CD4-positive, alpha-beta T cell (primary cell): ENCODE data around the gene DTX3L. TPM values are rescaled to one million over a fixed set of nuclear protein-coding genes. Genes with fewer than 3 reads are reported as not detected.

ENCODE experiments used
- ATAC-seq: fragments of 200-7000 bp; cut with Tn5 transposase; one replicate; pipeline ENCODE4 v1.10.0; 2022; ENCODE audit warnings: mild to moderate bottlenecking; ENCODE audit not compliant: poor library complexity
- CTCF ChIA-PET: fragments of 350-600 bp; sonication (Branson Sonifier 250); formaldehyde crosslinking; loops from one replicate; lab custom pipeline; 2021; ENCODE audit warnings: antibody characterized with exemption, inconsistent platforms; lab: Charles Lee
- POLR2A ChIA-PET: fragments of 350-600 bp; sonication (Branson Sonifier 250); formaldehyde crosslinking; loops from one replicate; lab custom pipeline; 2021; ENCODE audit warnings: antibody characterized with exemption, inconsistent platforms; lab: Charles Lee
- DNase-seq, 14 experiments: peaks; one replicate each; pipeline ENCODE4 v3.0.0-alpha.2; 2013 to 2020; ENCODE audit warnings: mixed read lengths in 2 of 14
- H3K27ac ChIP-seq, 2 donors: one replicate each; pipeline versions ENCODE4 v1.5.1 to v1.7.0; 2013; ENCODE audit warnings: low read length in 2 of 2, low read depth in 1 of 2, mild to moderate bottlenecking in 1 of 2
- H3K27me3 ChIP-seq, 2 experiments: 1 replicate in 1 of 2; 2 replicates in 1 of 2; pipeline versions ENCODE4 v1.6.1 to v1.7.0; 2013; ENCODE audit warnings: low read length in 2 of 2, control low read depth in 1 of 2, mild to moderate bottlenecking in 1 of 2, moderate library complexity in 1 of 2; ENCODE audit not compliant: insufficient read depth in 2 of 2, control insufficient read depth in 1 of 2
- H3K36me3 ChIP-seq: one replicate; pipeline ENCODE4 v1.6.1; 2013; ENCODE audit warnings: low read length, control low read depth; ENCODE audit not compliant: insufficient read depth
- H3K4me1 ChIP-seq: one replicate; pipeline ENCODE4 v1.6.1; 2013; ENCODE audit warnings: low read length, control low read depth; ENCODE audit not compliant: insufficient read depth
- H3K4me3 ChIP-seq: one replicate; pipeline ENCODE4 v1.5.1; 2013; ENCODE audit warnings: mild to moderate bottlenecking, low read length, moderate library complexity
- H3K9me3 ChIP-seq, 2 experiments: 1 replicate in 1 of 2; 2 replicates in 1 of 2; pipeline versions ENCODE4 v1.6.1 to v1.7.0; 2013; ENCODE audit warnings: low read length in 2 of 2, mild to moderate bottlenecking in 2 of 2, control low read depth in 1 of 2, moderate library complexity in 1 of 2; ENCODE audit not compliant: control insufficient read depth in 1 of 2, insufficient read depth in 1 of 2
- H3K27ac Mint-ChIP-seq: one replicate; pipeline ENCODE4 v1.8.0; 2020; ENCODE audit warnings: mixed read lengths
- H3K27me3 Mint-ChIP-seq: one replicate; pipeline ENCODE4 v1.8.0; 2021; ENCODE audit warnings: mixed read lengths
- H3K36me3 Mint-ChIP-seq: one replicate; pipeline ENCODE4 v1.8.0; 2021; ENCODE audit warnings: low read depth, mixed read lengths
- H3K4me1 Mint-ChIP-seq: one replicate; pipeline ENCODE4 v1.8.0; 2021; ENCODE audit warnings: low read depth, mixed read lengths
- H3K4me3 Mint-ChIP-seq: one replicate; pipeline ENCODE4 v1.8.0; 2020; ENCODE audit warnings: mild to moderate bottlenecking, mixed read lengths
- H3K9me3 Mint-ChIP-seq: one replicate; pipeline ENCODE4 v1.8.0; 2020; ENCODE audit warnings: mixed read lengths
- intact Hi-C, 2 experiments: fragments of 100-400 bp; cut with DNase I in 1 of 2; cut with micrococcal nuclease in 1 of 2; formaldehyde crosslinking; loops; one replicate each; pipeline versions ENCODE4 v1.15.1 to v1.9.0; 2023 to 2025; cut with DNase I, micrococcal nuclease
- total RNA-seq, 174 experiments: library from RNA in 2 of 174; stranded (reverse) in 2 of 174; gene quantifications; one replicate each; pipeline ENCODE4 v1.2.3 and lab custom pipeline; 2021 to 2026
- TF ChIP-seq, protein P1 (sequence below): fragments of 200-600 bp; IDR thresholded peaks from one replicate; pipeline ENCODE4 v1.8.0; 2022; ENCODE audit warnings: antibody characterized with exemption, mild to moderate bottlenecking

The DTX3L gene
- total RNA-seq, 2 experiments from 2014 or later, result 15.4 to 18.6 TPM

DNA sequence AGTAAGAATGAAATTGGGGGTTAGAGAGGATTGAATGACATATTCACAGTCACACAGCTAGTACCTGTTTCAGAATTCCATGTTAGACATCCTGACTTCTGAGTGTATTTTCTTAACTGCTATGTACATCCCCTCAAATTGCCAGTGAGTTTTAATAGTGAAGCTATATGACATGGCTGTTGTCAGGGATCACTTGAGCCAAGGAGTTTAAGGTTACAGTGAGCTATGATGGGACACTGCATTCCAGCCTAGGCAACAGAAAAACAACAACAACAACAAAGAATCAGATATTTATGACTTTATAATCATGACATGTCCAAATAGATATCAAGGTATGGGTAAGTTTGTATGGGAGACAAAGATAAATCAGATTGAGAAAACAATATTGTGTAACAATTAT lies 29.9 kb downstream of the DTX3L start:
- Histone ChIP-seq H3K4me3 (no peak overlapping the region), H3K36me3 (no peaks in the 10 kb centered on the region), H3K4me1 (no peaks in the 10 kb centered on the region), H3K9me3 (no peaks in the 10 kb centered on the region), H3K27ac (no peak overlapping the region), H3K27me3 (no peaks in the 10 kb centered on the region)
- DNase-seq (no peak), ATAC-seq (no peak)
- ChIA-PET CTCF (no interaction called here), POLR2A (no interaction called here)
- TF ChIP-seq, protein P1, sequence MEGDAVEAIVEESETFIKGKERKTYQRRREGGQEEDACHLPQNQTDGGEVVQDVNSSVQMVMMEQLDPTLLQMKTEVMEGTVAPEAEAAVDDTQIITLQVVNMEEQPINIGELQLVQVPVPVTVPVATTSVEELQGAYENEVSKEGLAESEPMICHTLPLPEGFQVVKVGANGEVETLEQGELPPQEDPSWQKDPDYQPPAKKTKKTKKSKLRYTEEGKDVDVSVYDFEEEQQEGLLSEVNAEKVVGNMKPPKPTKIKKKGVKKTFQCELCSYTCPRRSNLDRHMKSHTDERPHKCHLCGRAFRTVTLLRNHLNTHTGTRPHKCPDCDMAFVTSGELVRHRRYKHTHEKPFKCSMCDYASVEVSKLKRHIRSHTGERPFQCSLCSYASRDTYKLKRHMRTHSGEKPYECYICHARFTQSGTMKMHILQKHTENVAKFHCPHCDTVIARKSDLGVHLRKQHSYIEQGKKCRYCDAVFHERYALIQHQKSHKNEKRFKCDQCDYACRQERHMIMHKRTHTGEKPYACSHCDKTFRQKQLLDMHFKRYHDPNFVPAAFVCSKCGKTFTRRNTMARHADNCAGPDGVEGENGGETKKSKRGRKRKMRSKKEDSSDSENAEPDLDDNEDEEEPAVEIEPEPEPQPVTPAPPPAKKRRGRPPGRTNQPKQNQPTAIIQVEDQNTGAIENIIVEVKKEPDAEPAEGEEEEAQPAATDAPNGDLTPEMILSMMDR, result no peak
- Mint-ChIP-seq H3K9me3 (peaks cover 2% of the 10 kb centered on the region), H3K4me1 (peaks cover 9% of the 10 kb centered on the region), H3K27me3 (no peaks in the 10 kb centered on the region), H3K4me3 (no peak overlapping the region), H3K27ac (no peak overlapping the region), H3K36me3 (peaks cover 41% of the 10 kb centered on the region)
- intact Hi-C loops, result no loop called here

- Histone ChIP-seq H3K4me1 (no peaks in the 10 kb centered on the region), H3K9me3 (no peaks in the 10 kb centered on the region), H3K27me3 (no peaks in the 10 kb centered on the region), H3K27ac (no peak overlapping the region), H3K4me3 (no peak overlapping the region), H3K36me3 (no peaks in the 10 kb centered on the region)
- intact Hi-C loops, result no loop called here
- Mint-ChIP-seq H3K4me1 (peaks cover 4% of the 10 kb centered on the region), H3K9me3 (peaks cover 2% of the 10 kb centered on the region), H3K36me3 (peaks cover 32% of the 10 kb centered on the region), H3K27ac (no peak overlapping the region), H3K27me3 (no peaks in the 10 kb centered on the region), H3K4me3 (no peak overlapping the region)
- TF ChIP-seq, protein P1, result no peak
- DNase-seq (no peak), ATAC-seq (no peak)
- POLR2A ChIA-PET, result interaction anchor here (0.6 kb wide), 1 partner anchor 1025 kb away, joined by 3 read pairs; no protein-coding TSS in a partner anchor
- CTCF ChIA-PET, result no interaction called here
Measured at GRCh38 chr3:122598151-122598550, 34.0 kb downstream of the DTX3L start.

DNA sequence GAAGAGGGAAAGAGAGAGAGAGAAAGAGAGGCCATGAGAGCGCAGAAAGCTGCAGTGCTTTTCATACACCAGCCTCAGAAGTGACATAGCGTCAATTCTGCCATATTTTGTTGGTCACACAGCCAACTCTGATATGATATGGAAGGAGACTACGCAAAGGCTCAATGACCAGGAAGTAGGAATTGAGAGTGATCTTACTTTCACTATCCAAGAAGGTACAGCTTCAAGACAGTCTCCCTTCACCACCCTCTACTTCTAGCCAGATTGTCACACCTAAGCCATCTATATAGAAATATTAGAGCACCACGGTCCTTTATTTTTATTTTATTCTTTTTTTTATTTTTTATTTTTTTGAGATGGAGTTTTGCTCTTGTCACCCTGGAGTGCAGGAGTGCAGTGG lies 34.4 kb downstream of the DTX3L start:
- POLR2A ChIA-PET, result interaction anchor here (1.2 kb wide), 1 partner anchor 42 kb away, joined by 3 read pairs; no protein-coding TSS in a partner anchor
- intact Hi-C loops, result no loop called here

More for the DNA sequence above, 34.4 kb downstream of the DTX3L start:
- Histone ChIP-seq H3K27me3 (no peaks in the 10 kb centered on the region), H3K4me3 (no peak overlapping the region), H3K27ac (no peak overlapping the region), H3K4me1 (no peaks in the 10 kb centered on the region), H3K36me3 (no peaks in the 10 kb centered on the region), H3K9me3 (no peaks in the 10 kb centered on the region)
- ATAC-seq, result no peak
- H3K9me3 Mint-ChIP-seq, result peaks cover 2% of the 10 kb centered on the region
- H3K4me3 Mint-ChIP-seq, result no peak overlapping the region
- H3K36me3 Mint-ChIP-seq, result peaks cover 32% of the 10 kb centered on the region
- H3K27me3 Mint-ChIP-seq, result no peaks in the 10 kb centered on the region
- TF ChIP-seq, protein P1, result no peak
- CTCF ChIA-PET, result no interaction called here
- H3K4me1 Mint-ChIP-seq, result peaks cover 4% of the 10 kb centered on the region
- DNase-seq, result no peak
- H3K27ac Mint-ChIP-seq, result no peak overlapping the region
